NT2/D1 (cell line): Measurements from ENCODE around the gene ARPC1B.
"Not testable (repeated sequence)": the region's sequence is repeated elsewhere in the genome, so short reads cannot be mapped to it uniquely, and the experiment has no call there.

Experiments
- DNase-seq: peaks from one replicate; pipeline ENCODE4 v3.0.0-alpha.2; 2011; ENCODE audit warnings: low read depth, low spot score
- H3K27me3 ChIP-seq: 2 replicates; pipeline ENCODE4 v1.6.0; 2011; ENCODE audit warnings: mild to moderate bottlenecking; ENCODE audit not compliant: insufficient read length, insufficient read depth
- H3K36me3 ChIP-seq: 2 replicates; pipeline ENCODE4 v1.6.1; 2011; ENCODE audit warnings: mild to moderate bottlenecking, low read length, mixed read lengths; ENCODE audit not compliant: insufficient read depth, insufficient read length
- H3K4me1 ChIP-seq: 2 replicates; pipeline ENCODE4 v1.5.1; 2011; ENCODE audit not compliant: insufficient read depth, insufficient read length
- H3K4me3 ChIP-seq: 2 replicates; pipeline ENCODE4 v1.5.1; 2011; ENCODE audit warnings: low read depth; ENCODE audit not compliant: insufficient read length
- H3K9ac ChIP-seq: 2 replicates; pipeline ENCODE4 v1.6.0; 2011; ENCODE audit warnings: low read depth; ENCODE audit not compliant: insufficient read length
- H3K9me3 ChIP-seq: 2 replicates; pipeline ENCODE4 v1.5.1; 2011; ENCODE audit warnings: mild to moderate bottlenecking, low read length; ENCODE audit not compliant: insufficient read depth
- SUZ12 ChIP-seq: IDR thresholded peaks from 2 replicates; pipeline ENCODE4 v1.6.1; 2011; ENCODE audit not compliant: insufficient read length, insufficient read depth; ENCODE audit errors: extremely low read depth
- YY1 ChIP-seq: IDR thresholded peaks from 2 replicates; pipeline ENCODE4 v1.6.1; 2011; ENCODE audit not compliant: insufficient read length, insufficient read depth
- ZNF274 ChIP-seq: IDR thresholded peaks from 2 replicates; pipeline ENCODE4 v1.6.1; 2011; ENCODE audit warnings: mild to moderate bottlenecking, low read depth, low read length

Gene ARPC1B

GRCh38 chr7:99339595-99339994, 34.9 kb upstream of the ARPC1B start:
- H3K27me3 ChIP-seq = no peaks in the 10 kb centered on the region
- DNase-seq = no peak
- H3K9me3 ChIP-seq = no peaks in the 10 kb centered on the region
- peaks cover 59% of the 10 kb centered on the region for H3K36me3 ChIP-seq
- no peak overlapping the region for H3K9ac ChIP-seq
- H3K4me3 ChIP-seq = no peak overlapping the region
- no peaks in the 10 kb centered on the region for H3K4me1 ChIP-seq
- TF ChIP-seq YY1 (no peak), SUZ12 (no peak), ZNF274 (no peak)

- no peak for DNase-seq
- Histone ChIP-seq H3K36me3 (peaks cover 64% of the 10 kb centered on the region), H3K4me3 (no peak overlapping the region), H3K9ac (no peak overlapping the region), H3K27me3 (no peaks in the 10 kb centered on the region), H3K4me1 (no peaks in the 10 kb centered on the region), H3K9me3 (no peaks in the 10 kb centered on the region)
- TF ChIP-seq SUZ12 = no peak
- no peak for TF ChIP-seq YY1
- TF ChIP-seq ZNF274 = no peak
Measured at GRCh38 chr7:99340659-99341058, 33.9 kb upstream of the ARPC1B start.

- Histone ChIP-seq H3K9me3 (no peaks in the 10 kb centered on the region), H3K27me3 (no peaks in the 10 kb centered on the region), H3K4me1 (no peaks in the 10 kb centered on the region), H3K9ac (no peak overlapping the region), H3K36me3 (peaks cover 56% of the 10 kb centered on the region), H3K4me3 (no peak overlapping the region)
- TF ChIP-seq SUZ12 (no peak), YY1 (no peak), ZNF274 (no peak)
- no peak for DNase-seq
Measured at GRCh38 chr7:99344061-99344647, 30.4 kb upstream of the ARPC1B start.

DNA sequence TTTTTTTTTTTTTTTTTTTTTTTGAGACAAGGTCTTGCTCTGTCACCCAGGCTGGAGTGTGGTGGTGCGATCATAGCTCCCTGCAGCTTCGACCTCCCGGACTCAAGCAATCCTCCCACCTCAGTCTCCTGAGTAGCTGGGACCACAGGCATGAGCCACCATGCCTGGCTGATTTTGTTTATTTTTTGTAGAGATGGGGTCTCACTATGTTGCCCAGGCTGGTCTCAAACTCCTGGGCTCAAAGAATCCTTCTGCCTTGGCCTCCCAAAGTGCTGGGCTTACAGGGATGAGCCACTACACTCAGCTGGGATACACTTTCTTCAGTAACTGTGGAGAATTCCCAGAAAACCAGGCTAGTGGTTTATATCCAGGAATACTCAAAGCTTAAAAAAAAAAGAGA, 23.9 kb upstream of the ARPC1B start:
- not testable (repeated sequence) for H3K4me3 ChIP-seq, DNase-seq, H3K4me1 ChIP-seq, H3K9ac ChIP-seq, H3K9me3 ChIP-seq, H3K27me3 ChIP-seq
- H3K36me3 ChIP-seq = peaks cover 55% of the 10 kb centered on the region

- DNase-seq = no peak
- Histone ChIP-seq H3K9ac (no peak overlapping the region), H3K36me3 (peaks cover 57% of the 10 kb centered on the region), H3K9me3 (no peaks in the 10 kb centered on the region), H3K4me3 (no peak overlapping the region), H3K4me1 (no peaks in the 10 kb centered on the region), H3K27me3 (no peaks in the 10 kb centered on the region)
- TF ChIP-seq YY1 (no peak), SUZ12 (no peak), ZNF274 (no peak)
Measured at GRCh38 chr7:99352247-99352646, 22.3 kb upstream of the ARPC1B start.

GRCh38 chr7:99355098-99355497, 19.4 kb upstream of the ARPC1B start:
- no peak for DNase-seq
- Histone ChIP-seq H3K4me1 (peaks cover 4% of the 10 kb centered on the region), H3K36me3 (peaks cover 60% of the 10 kb centered on the region), H3K4me3 (no peak overlapping the region), H3K9me3 (no peaks in the 10 kb centered on the region), H3K27me3 (no peaks in the 10 kb centered on the region), H3K9ac (no peak overlapping the region)
- no peak for TF ChIP-seq YY1
- no peak for TF ChIP-seq SUZ12

GRCh38 chr7:99357701-99358490, 16.6 kb upstream of the ARPC1B start:
- TF ChIP-seq YY1 (no peak), ZNF274 (no peak), SUZ12 (no peak)
- H3K4me1 ChIP-seq = peaks cover 4% of the 10 kb centered on the region
- H3K4me3 ChIP-seq = no peak overlapping the region
- H3K9ac ChIP-seq = no peak overlapping the region
- no peaks in the 10 kb centered on the region for H3K27me3 ChIP-seq
- no peaks in the 10 kb centered on the region for H3K9me3 ChIP-seq
- no peak for DNase-seq
- peaks cover 58% of the 10 kb centered on the region for H3K36me3 ChIP-seq

- H3K9me3 ChIP-seq, H3K4me3 ChIP-seq, DNase-seq, H3K27me3 ChIP-seq, H3K4me1 ChIP-seq, H3K9ac ChIP-seq: not testable (repeated sequence)
- peaks cover 64% of the 10 kb centered on the region for H3K36me3 ChIP-seq
Measured at GRCh38 chr7:99358521-99358920, 16.0 kb upstream of the ARPC1B start.
